Stimulated activated naive CD8-positive, alpha-beta T cell treated with anti-CD3 and anti-CD28 coated beads, Interleukin-15, Interleukin-2, amounts not matched to agents 100 ng/mL and 50 ng/mL, for 24 hours (primary cell): ENCODE results near the gene STH.
"Not testable (repeated sequence)": the region's sequence is repeated elsewhere in the genome, so short reads cannot be mapped to it uniquely, and the experiment has no call there.

Experiments
- H3K27ac Mint-ChIP-seq: one replicate; pipeline ENCODE4 v1.8.0; 2021; ENCODE audit warnings: mild to moderate bottlenecking, mixed read lengths
- H3K27me3 Mint-ChIP-seq: one replicate; pipeline ENCODE4 v1.8.0; 2021; ENCODE audit warnings: mixed read lengths
- H3K36me3 Mint-ChIP-seq: one replicate; pipeline ENCODE4 v1.8.0; 2021; ENCODE audit warnings: low read depth, mixed read lengths
- H3K4me1 Mint-ChIP-seq: one replicate; pipeline ENCODE4 v1.8.0; 2021; ENCODE audit warnings: low read depth, mixed read lengths
- H3K4me3 Mint-ChIP-seq: one replicate; pipeline ENCODE4 v1.8.0; 2021; ENCODE audit warnings: mild to moderate bottlenecking, mixed read lengths
- H3K9me3 Mint-ChIP-seq: one replicate; pipeline ENCODE4 v1.8.0; 2021; ENCODE audit warnings: mixed read lengths

STH gene, protein sequence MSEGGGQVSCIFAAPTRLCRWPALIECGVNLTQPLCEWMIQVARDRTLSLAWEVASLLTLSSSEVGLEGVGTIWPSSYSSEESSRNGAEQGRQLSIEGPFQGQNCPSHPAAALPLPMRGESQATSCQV

GRCh38 chr17:45998987-45999899, at the start of gene STH:
STH (plus strand) TSS chr17:45999250; CDS start chr17:45999280, 30 bp downstream.
- Mint-ChIP-seq H3K4me3 (no peak within 1 kb of the TSS), H3K9me3 (no peaks in the 10 kb centered on the region), H3K27ac (no peak within 1 kb of the TSS), H3K4me1 (peaks cover 4% of the 10 kb centered on the region), H3K27me3 (no peaks in the 10 kb centered on the region), H3K36me3 (no peaks in the 10 kb centered on the region)

DNA sequence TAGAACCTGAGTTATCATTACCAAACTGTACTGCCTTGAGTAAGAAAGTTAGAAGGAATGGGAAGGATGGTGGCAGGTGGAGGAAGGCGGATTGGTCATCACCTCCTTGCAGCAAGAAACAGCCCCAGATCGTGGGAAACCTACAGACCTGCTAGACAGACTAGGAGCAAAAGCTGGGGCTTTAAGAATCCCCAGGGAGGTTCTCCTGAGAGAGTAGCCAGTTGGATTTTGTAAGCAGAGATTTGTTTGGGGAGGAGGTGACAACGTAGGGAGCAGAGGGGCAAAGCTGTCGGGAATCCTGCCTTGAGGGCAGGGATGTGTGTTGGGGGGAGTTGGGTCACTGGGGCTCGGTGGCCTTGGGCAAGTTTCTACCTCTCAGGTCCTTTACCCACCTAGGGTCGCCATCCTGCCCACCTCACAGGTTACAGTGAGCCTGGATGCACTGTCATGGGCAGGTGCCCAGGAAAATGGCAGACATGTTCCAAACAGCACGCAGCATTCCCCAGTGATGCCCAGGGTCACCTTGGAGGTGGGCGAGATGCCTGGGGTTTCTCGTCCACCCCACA, 49.2 kb upstream of the STH start:
- Mint-ChIP-seq H3K4me3 (no peak overlapping the region), H3K36me3 (no peaks in the 10 kb centered on the region), H3K27ac (no peak overlapping the region), H3K4me1 (peaks cover 7% of the 10 kb centered on the region), H3K9me3 (no peaks in the 10 kb centered on the region), H3K27me3 (peaks cover 35% of the 10 kb centered on the region)

GRCh38 chr17:45950888-45951287, 48.2 kb upstream of the STH start:
- H3K36me3 Mint-ChIP-seq: no peaks in the 10 kb centered on the region
- H3K4me1 Mint-ChIP-seq: peaks cover 7% of the 10 kb centered on the region
- H3K9me3 Mint-ChIP-seq: no peaks in the 10 kb centered on the region
- no peak overlapping the region for H3K4me3 Mint-ChIP-seq
- no peak overlapping the region for H3K27ac Mint-ChIP-seq
- H3K27me3 Mint-ChIP-seq: peaks cover 34% of the 10 kb centered on the region

DNA sequence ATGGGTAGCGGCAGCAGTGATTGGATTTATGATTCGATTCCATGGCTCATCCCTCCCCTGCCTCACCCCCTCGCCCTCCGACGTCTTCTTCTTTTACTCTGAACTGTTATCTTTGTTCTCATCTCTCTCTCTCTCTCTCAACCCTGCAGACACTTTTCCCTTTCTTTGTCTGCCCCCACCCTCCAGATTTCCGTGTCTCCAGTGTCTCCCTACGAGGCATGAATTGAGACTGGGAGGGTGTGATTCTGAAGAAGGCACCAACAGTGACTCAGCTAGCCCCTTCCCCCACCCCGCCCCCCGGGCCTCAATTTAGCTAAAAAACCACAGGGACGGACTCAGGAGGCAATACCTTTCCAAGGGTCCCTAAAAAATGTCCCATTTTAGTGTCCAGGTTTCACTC, 47.6 kb upstream of the STH start:
- H3K27ac Mint-ChIP-seq: peak overlapping the region; percentile 65
- H3K4me1 Mint-ChIP-seq: peaks cover 7% of the 10 kb centered on the region
- H3K36me3 Mint-ChIP-seq: no peaks in the 10 kb centered on the region
- H3K9me3 Mint-ChIP-seq: no peaks in the 10 kb centered on the region
- H3K27me3 Mint-ChIP-seq: peaks cover 31% of the 10 kb centered on the region
- no peak overlapping the region for H3K4me3 Mint-ChIP-seq

GRCh38 chr17:45951941-45952340, 47.1 kb upstream of the STH start:
- Mint-ChIP-seq H3K27ac (peak overlapping the region; percentile 65), H3K4me3 (no peak overlapping the region), H3K36me3 (no peaks in the 10 kb centered on the region), H3K4me1 (peaks cover 7% of the 10 kb centered on the region), H3K9me3 (no peaks in the 10 kb centered on the region), H3K27me3 (peaks cover 28% of the 10 kb centered on the region)

GRCh38 chr17:45952814-45953320, 46.2 kb upstream of the STH start:
- Mint-ChIP-seq H3K4me3 (no peak overlapping the region), H3K36me3 (no peaks in the 10 kb centered on the region), H3K27me3 (peaks cover 28% of the 10 kb centered on the region), H3K27ac (no peak overlapping the region), H3K4me1 (peaks cover 7% of the 10 kb centered on the region), H3K9me3 (no peaks in the 10 kb centered on the region)

DNA sequence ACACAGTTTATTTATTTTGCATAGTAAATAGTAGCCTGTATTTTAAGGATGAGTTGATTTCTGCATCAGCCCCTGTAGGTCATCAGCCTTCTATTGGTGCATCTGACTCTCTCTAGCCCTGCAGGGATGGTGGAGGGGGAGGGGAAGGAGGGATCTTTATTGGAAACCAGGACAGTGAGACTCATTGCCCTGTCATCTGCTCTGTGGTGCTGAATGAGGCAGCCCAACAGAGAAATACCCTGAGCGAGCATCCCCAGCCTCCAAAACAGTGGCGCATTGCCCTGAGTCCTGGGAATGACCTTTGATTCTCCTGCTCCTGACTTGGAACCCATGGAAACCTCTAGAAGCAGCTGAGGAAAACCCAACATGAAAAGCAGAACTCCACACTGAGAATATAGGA, 45.5 kb upstream of the STH start:
- Mint-ChIP-seq H3K36me3 (no peaks in the 10 kb centered on the region), H3K27ac (no peak overlapping the region), H3K9me3 (no peaks in the 10 kb centered on the region), H3K27me3 (peaks cover 28% of the 10 kb centered on the region), H3K4me3 (no peak overlapping the region), H3K4me1 (peaks cover 7% of the 10 kb centered on the region)

- no peaks in the 10 kb centered on the region for H3K4me1 Mint-ChIP-seq
- H3K36me3 Mint-ChIP-seq: no peaks in the 10 kb centered on the region
- no peak overlapping the region for H3K4me3 Mint-ChIP-seq
- H3K27ac Mint-ChIP-seq: no peak overlapping the region
- no peaks in the 10 kb centered on the region for H3K9me3 Mint-ChIP-seq
- peaks cover 19% of the 10 kb centered on the region for H3K27me3 Mint-ChIP-seq
Measured at GRCh38 chr17:45954914-45955313, 44.1 kb upstream of the STH start.

GRCh38 chr17:45955326-45955725, 43.7 kb upstream of the STH start:
- Mint-ChIP-seq H3K4me1 (no peaks in the 10 kb centered on the region), H3K27ac (no peak overlapping the region), H3K9me3 (no peaks in the 10 kb centered on the region), H3K27me3 (peaks cover 17% of the 10 kb centered on the region), H3K4me3 (no peak overlapping the region), H3K36me3 (no peaks in the 10 kb centered on the region)

- H3K4me3 Mint-ChIP-seq: no peak overlapping the region
- peaks cover 10% of the 10 kb centered on the region for H3K27me3 Mint-ChIP-seq
- H3K27ac Mint-ChIP-seq: no peak overlapping the region
Measured at GRCh38 chr17:45956090-45956489, 43.0 kb upstream of the STH start.

GRCh38 chr17:45956746-45957145, 42.3 kb upstream of the STH start:
- H3K36me3 Mint-ChIP-seq, H3K4me3 Mint-ChIP-seq, H3K27me3 Mint-ChIP-seq, H3K4me1 Mint-ChIP-seq, H3K9me3 Mint-ChIP-seq, H3K27ac Mint-ChIP-seq: not testable (repeated sequence)

More at GRCh38 chr17:45956090-45956489, 43.0 kb upstream of the STH start:
- H3K9me3 Mint-ChIP-seq: no peaks in the 10 kb centered on the region
- H3K36me3 Mint-ChIP-seq: no peaks in the 10 kb centered on the region
- no peaks in the 10 kb centered on the region for H3K4me1 Mint-ChIP-seq

- no peaks in the 10 kb centered on the region for H3K36me3 Mint-ChIP-seq
- no peaks in the 10 kb centered on the region for H3K27me3 Mint-ChIP-seq
- H3K9me3 Mint-ChIP-seq: no peaks in the 10 kb centered on the region
- H3K4me1 Mint-ChIP-seq: no peaks in the 10 kb centered on the region
- no peak overlapping the region for H3K27ac Mint-ChIP-seq
- H3K4me3 Mint-ChIP-seq: no peak overlapping the region
Measured at GRCh38 chr17:45958307-45958706, 40.7 kb upstream of the STH start.

- H3K36me3 Mint-ChIP-seq: no peaks in the 10 kb centered on the region
- no peak overlapping the region for H3K27ac Mint-ChIP-seq
- no peak overlapping the region for H3K4me3 Mint-ChIP-seq
- H3K27me3 Mint-ChIP-seq: no peaks in the 10 kb centered on the region
- no peaks in the 10 kb centered on the region for H3K9me3 Mint-ChIP-seq
- no peaks in the 10 kb centered on the region for H3K4me1 Mint-ChIP-seq
Measured at GRCh38 chr17:45958994-45959665, 39.9 kb upstream of the STH start.

GRCh38 chr17:45960311-45960710, 38.7 kb upstream of the STH start:
- Mint-ChIP-seq H3K27me3 (no peaks in the 10 kb centered on the region), H3K36me3 (no peaks in the 10 kb centered on the region), H3K4me3 (no peak overlapping the region), H3K27ac (no peak overlapping the region), H3K4me1 (no peaks in the 10 kb centered on the region), H3K9me3 (no peaks in the 10 kb centered on the region)

DNA sequence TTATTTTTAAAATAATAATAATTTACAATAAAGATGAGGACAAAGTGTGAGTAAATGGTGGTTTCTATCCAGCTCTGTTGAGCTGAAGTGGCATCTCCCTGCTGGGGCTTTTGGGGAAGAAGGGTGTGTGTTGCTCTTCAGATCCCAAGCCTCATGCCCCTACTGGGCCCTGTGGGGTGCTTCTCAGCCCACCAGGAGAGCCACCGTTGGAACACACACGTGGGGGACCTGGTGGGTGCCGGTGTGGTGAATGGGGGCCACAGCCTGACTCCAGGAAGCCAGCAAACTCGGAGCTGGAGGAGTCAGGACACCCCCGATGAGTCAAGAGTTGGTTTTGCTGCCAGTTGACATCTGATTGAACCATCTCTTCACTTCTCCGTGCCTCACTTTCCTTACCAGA, 37.8 kb upstream of the STH start:
- H3K9me3 Mint-ChIP-seq: no peaks in the 10 kb centered on the region
- H3K4me3 Mint-ChIP-seq: no peak overlapping the region
- H3K4me1 Mint-ChIP-seq: no peaks in the 10 kb centered on the region
- H3K27ac Mint-ChIP-seq: no peak overlapping the region
- H3K27me3 Mint-ChIP-seq: peaks cover 6% of the 10 kb centered on the region
- H3K36me3 Mint-ChIP-seq: no peaks in the 10 kb centered on the region
